ENCODE data around the gene DPYD.

DNA sequence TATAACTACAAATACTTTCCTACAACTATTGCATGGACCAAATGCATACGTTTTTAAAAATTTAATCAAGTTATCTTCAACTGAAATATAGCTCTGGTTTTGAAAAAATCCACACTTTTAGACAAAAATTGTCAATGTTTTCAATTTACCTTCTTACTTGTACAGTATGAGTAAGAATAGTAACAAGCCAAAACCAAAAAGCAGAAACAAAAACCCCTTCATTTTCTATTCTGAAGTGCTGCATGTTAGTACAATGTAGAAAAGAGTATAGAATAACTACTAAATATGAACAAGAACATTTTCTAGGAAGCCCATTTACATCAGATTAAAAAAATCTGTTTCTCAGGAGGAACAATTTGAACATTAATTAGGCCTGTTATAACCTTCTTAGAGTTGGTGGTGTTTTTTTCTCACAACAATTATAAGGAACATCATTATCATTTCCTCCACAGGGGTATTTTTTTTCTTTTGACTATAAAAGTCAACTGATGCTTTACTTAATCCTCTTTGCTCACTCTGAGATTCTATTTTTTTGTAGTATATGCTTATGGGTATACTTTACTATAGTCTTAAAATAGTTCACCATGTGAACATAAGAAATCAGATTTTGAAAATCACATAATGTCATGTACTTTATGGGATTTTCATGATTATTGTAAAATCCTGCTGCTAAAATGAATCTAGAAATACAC is 723.9 kb downstream of the DPYD start:
- no peak for TF ChIP-seq TARDBP (IDR thresholded peaks at IDR 0.05)
- TF ChIP-seq SP1 (IDR thresholded peaks at IDR 0.05): no peak
- no peak for TF ChIP-seq LEF1 (IDR thresholded peaks at IDR 0.05; ENCODE audit: borderline replicate concordance)

Measured in HEK293T (cell line).